H1 (cell line): Measurements from ENCODE around the gene GMPR.

Source experiments
- BRCA1 ChIP-seq: IDR thresholded peaks from 2 replicates; pipeline ENCODE4 v1.6.1; 2012; ENCODE audit warnings: low read depth, low read length, improper control_type of control experiment
- CEBPB ChIP-seq: IDR thresholded peaks from 2 replicates; pipeline ENCODE4 v1.6.1; 2012; ENCODE audit warnings: low read depth, low read length
- CHD1 ChIP-seq: IDR thresholded peaks from 2 replicates; pipeline ENCODE4 v1.6.1; 2012; ENCODE audit warnings: low read depth, low read length, improper control_type of control experiment
- EGR1 ChIP-seq: IDR thresholded peaks from 2 replicates; pipeline ENCODE4 v1.6.1; 2011; ENCODE audit warnings: low read depth, low read length, borderline replicate concordance
- EZH2 ChIP-seq: fragments of 200-600 bp; sonication (generic); IDR thresholded peaks from 2 replicates; pipeline ENCODE4 v1.7.1; 2012; ENCODE audit warnings: low read depth, mild to moderate bottlenecking, moderate library complexity, low read length, inconsistent platforms; ENCODE audit not compliant: severe bottlenecking
- MAFK ChIP-seq: IDR thresholded peaks from 2 replicates; pipeline ENCODE4 v1.6.1; 2012; ENCODE audit warnings: low read depth, mild to moderate bottlenecking, improper control_type of control experiment, low read length
- NRF1 ChIP-seq: IDR thresholded peaks from 2 replicates; pipeline ENCODE4 v1.6.1; 2011; ENCODE audit warnings: mild to moderate bottlenecking, low read depth, low read length, improper control_type of control experiment
- POLR2A ChIP-seq, 2 experiments: IDR thresholded peaks; 1 replicate in 1 of 2; 2 replicates in 1 of 2; pipeline ENCODE4 v1.6.1; 2011; ENCODE audit warnings: low read depth in 2 of 2, low read length in 2 of 2, mild to moderate bottlenecking in 2 of 2; ENCODE audit errors: control extremely low read depth in 1 of 2
- POU5F1 ChIP-seq: IDR thresholded peaks from 2 replicates; pipeline ENCODE4 v1.6.1; 2011; ENCODE audit warnings: low read depth, mild to moderate bottlenecking, low read length, moderate library complexity
- SP2 ChIP-seq: IDR thresholded peaks from 2 replicates; pipeline ENCODE4 v1.6.1; 2012; ENCODE audit warnings: mild to moderate bottlenecking, low read length, inconsistent platforms
- TAF1 ChIP-seq: IDR thresholded peaks from 2 replicates; pipeline ENCODE4 v1.6.1; 2011; ENCODE audit warnings: mild to moderate bottlenecking, low read depth, low read length
- ZNF274 ChIP-seq: IDR thresholded peaks from 2 replicates; pipeline ENCODE4 v1.7.0; 2012; ENCODE audit warnings: low read length, borderline replicate concordance; ENCODE audit errors: extremely low read depth
- TF ChIP-seq, protein P1 (sequence below), 3 experiments: IDR thresholded peaks; 1 replicate in 2 of 3; 2 replicates in 1 of 3; pipeline versions ENCODE4 v1.5.1 to v1.6.1; 2011; ENCODE audit warnings: low read length in 3 of 3, mild to moderate bottlenecking in 3 of 3, inconsistent platforms in 2 of 3, low read depth in 1 of 3, moderate library complexity in 1 of 3; ENCODE audit not compliant: insufficient read depth in 1 of 3; ENCODE audit errors: control extremely low read depth in 1 of 3

GRCh38 chr6:16190214-16190613, 48.2 kb upstream of the GMPR start:
- TF ChIP-seq POLR2A (IDR thresholded peaks at IDR 0.05; ENCODE audit: control extremely low read depth in 1 of 2, low read depth in 2 of 2, low read length in 2 of 2) = no peak
- TF ChIP-seq, protein P1, sequence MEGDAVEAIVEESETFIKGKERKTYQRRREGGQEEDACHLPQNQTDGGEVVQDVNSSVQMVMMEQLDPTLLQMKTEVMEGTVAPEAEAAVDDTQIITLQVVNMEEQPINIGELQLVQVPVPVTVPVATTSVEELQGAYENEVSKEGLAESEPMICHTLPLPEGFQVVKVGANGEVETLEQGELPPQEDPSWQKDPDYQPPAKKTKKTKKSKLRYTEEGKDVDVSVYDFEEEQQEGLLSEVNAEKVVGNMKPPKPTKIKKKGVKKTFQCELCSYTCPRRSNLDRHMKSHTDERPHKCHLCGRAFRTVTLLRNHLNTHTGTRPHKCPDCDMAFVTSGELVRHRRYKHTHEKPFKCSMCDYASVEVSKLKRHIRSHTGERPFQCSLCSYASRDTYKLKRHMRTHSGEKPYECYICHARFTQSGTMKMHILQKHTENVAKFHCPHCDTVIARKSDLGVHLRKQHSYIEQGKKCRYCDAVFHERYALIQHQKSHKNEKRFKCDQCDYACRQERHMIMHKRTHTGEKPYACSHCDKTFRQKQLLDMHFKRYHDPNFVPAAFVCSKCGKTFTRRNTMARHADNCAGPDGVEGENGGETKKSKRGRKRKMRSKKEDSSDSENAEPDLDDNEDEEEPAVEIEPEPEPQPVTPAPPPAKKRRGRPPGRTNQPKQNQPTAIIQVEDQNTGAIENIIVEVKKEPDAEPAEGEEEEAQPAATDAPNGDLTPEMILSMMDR (IDR thresholded peaks at IDR 0.05; ENCODE audit: control extremely low read depth in 1 of 3, insufficient read depth in 1 of 3, low read depth in 1 of 3, low read length in 3 of 3) = no peak
- no peak for TF ChIP-seq CEBPB
- no peak for TF ChIP-seq BRCA1
- TF ChIP-seq CHD1 = no peak
- TF ChIP-seq MAFK = no peak
- no peak for TF ChIP-seq ZNF274
- TF ChIP-seq SP2 = no peak
- TF ChIP-seq EZH2 = no peak
- TF ChIP-seq EGR1 = no peak
- no peak for TF ChIP-seq NRF1
- no peak for TF ChIP-seq TAF1
- TF ChIP-seq POU5F1 = no peak
